ENCODE results near the gene CDC45. TPM values are rescaled to one million over a fixed set of nuclear protein-coding genes. Genes with fewer than 3 reads are reported as not detected.

Gene CDC45
- total RNA-seq, 4 donors from 2014 or later: 3.4 to 16.7 (median 9.1) TPM

DNA sequence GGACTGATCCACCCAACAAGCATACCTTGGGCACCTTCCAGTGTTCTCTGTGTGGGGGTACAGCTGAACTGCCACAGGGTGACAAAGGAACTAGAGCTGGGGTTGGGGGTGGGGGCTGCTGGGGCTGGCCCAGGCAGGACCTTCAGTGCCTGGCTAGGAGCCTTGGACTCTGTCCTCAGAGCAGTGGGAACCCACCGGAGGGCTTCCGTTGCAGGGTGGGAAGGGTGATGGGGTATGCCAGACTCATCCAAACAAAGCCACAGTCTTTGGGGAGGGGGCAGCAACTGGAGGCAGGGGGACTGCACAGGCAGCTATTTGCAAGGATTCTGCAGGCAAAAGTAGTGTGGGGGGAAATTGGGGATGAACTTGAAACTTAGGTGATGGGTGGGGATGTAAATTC, 80.2 kb downstream of the CDC45 start:
- no peak overlapping the region for H3K4me3 ChIP-seq
- TF ChIP-seq CTCF (IDR thresholded peaks at IDR 0.05) (no peak), POLR2A (IDR thresholded peaks at IDR 0.05) (no peak)
- no peaks in the 10 kb centered on the region for H3K9me3 ChIP-seq
- no peak overlapping the region for H3K27ac ChIP-seq
- peaks cover 0 to 11% (median 0%) of the 10 kb centered on the region in 4 donors for H3K27me3 ChIP-seq
- no peak for DNase-seq
- WGBS, 2 donors: 100% methylated on average over 1 of the region's 2 CpGs; no CpG with 5 or more reads in 1 of the 2 donors
- H3K36me3 ChIP-seq: no peaks in the 10 kb centered on the region
- intact Hi-C loops (cut with DNase I): no loop called here
- H3K4me1 ChIP-seq: peaks cover 0 to 8% (median 0%) of the 10 kb centered on the region in 3 donors

DNA sequence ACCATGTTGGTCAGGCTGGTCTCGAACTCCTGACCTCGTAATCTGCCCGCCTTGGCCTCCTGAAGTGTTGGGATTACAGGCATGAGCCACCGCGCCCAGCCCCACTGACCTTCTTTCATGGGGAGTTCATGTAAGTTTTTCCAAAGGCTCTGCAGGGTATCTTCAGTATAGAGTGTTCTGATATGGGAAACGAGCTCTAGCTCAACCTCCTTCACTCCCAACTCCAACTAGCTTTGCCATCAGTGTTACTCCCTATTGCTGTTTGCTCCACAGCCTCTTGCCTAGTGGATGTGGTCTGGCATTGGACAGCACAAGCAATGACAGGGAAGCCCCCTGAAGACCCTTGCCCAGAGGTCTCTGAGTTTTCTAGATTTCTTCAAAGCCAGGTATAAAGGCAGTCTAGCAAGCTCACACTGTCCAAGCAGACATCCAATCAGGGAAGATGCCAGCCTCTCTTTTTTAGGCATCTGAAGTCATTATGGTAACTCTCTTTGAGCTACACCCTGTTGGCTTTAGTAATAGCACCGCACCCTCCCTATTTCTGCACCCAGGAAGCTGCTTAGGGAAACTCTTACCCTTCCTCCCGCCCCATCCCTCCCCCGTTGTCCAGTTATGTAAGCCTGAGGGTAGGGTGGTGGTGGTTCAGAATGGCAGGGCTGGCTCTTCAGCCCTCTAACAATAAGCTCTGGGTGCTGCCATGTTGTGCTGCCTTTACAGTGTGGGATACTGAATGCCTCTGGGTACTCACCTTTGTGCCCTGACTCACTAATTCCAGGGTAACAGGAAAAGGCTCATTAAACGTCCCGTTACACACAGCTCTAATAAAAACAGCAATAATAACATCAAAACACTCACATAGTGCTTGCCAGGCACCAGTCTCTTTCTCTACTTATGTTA, 85.9 kb downstream of the CDC45 start:
- Histone ChIP-seq H3K9me3 (no peaks in the 10 kb centered on the region), H3K27me3 (peaks cover 0 to 10% (median 0%) of the 10 kb centered on the region in 4 donors), H3K4me3 (no peak overlapping the region), H3K36me3 (no peaks in the 10 kb centered on the region), H3K4me1 (peaks cover 4 to 14% (median 4%) of the 10 kb centered on the region in 3 donors), H3K27ac (peak overlapping the region in 3 of 4 donors; percentile 34 to 70 (median 63))
- intact Hi-C loops (cut with DNase I): no loop called here
- DNase-seq: no peak
- 64 to 68% methylated on average over 8 to 11 of the region's 11 CpGs for WGBS, 2 donors
- TF ChIP-seq POLR2A (IDR thresholded peaks at IDR 0.05): no peak
- no peak for TF ChIP-seq CTCF (IDR thresholded peaks at IDR 0.05)

- peaks cover 0 to 10% (median 0%) of the 10 kb centered on the region in 4 donors for H3K27me3 ChIP-seq
- H3K4me3 ChIP-seq: no peak overlapping the region
- no peaks in the 10 kb centered on the region for H3K36me3 ChIP-seq
- no peak for DNase-seq
- H3K9me3 ChIP-seq: no peaks in the 10 kb centered on the region
- peaks cover 4 to 17% (median 4%) of the 10 kb centered on the region in 3 donors for H3K4me1 ChIP-seq
- peak overlapping the region in 3 of 4 donors; percentile 38 to 80 (median 63) for H3K27ac ChIP-seq
- intact Hi-C loops (cut with DNase I): no loop called here
- 81 to 83% methylated on average over 12 to 29 of the region's 52 CpGs for WGBS, 2 donors
- TF ChIP-seq CTCF (IDR thresholded peaks at IDR 0.05): no peak
Observed at GRCh38 chr22:19566279-19567156, 86.8 kb downstream of the CDC45 start.

DNA sequence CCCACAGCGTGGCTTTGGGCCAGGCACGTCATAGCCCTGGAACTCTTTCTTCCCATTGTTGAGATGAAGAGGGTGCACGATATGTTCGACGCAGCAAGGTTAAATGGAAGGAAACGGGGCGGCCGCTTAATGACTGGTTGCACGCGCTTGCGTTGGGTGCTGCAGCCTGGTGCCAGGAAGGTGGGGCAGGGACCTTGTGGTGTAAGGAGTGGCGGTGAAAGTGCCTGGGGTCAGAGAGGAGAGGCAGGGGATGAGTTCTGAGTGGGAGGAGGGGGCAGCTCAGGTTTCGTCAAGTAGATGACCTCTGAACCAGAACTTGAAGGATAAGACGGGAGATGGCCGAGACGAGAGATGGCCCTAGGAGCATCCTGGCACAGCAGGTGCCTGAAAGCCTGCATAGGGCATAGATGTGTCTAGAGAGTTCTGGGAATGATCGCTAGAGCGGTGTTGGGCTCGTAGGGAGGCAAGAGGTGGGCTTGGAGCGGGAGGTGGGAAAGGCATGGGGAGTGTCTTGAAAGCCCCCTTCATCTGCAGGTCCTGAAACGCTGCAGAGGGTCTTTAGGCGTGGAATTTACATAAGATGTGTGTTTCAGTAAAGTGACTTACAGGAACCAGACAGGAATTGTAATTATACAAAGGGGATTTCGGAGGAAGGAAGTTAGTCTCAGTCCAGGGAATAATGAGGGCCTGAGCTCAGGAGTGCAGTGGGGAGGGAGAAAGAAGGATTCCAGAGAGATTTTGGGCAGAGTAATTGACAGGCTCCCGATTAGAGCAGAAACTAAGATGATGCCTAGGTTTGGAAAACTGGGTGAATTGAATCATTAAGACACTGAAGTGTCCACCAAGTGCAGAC, 87.7 kb downstream of the CDC45 start:
- 80 to 86% methylated on average over 24 of the region's 24 CpGs for WGBS, 2 donors
- H3K27me3 ChIP-seq: peaks cover 0 to 10% (median 0%) of the 10 kb centered on the region in 4 donors
- H3K36me3 ChIP-seq: no peaks in the 10 kb centered on the region
- no peak for DNase-seq
- TF ChIP-seq CTCF (IDR thresholded peaks at IDR 0.05) (no peak), POLR2A (IDR thresholded peaks at IDR 0.05) (no peak)
- H3K4me3 ChIP-seq: no peak overlapping the region
- H3K9me3 ChIP-seq: no peaks in the 10 kb centered on the region
- peak overlapping the region in 3 of 4 donors; percentile 38 to 80 (median 63) for H3K27ac ChIP-seq
- peaks cover 4 to 26% (median 7%) of the 10 kb centered on the region in 3 donors for H3K4me1 ChIP-seq
- intact Hi-C loops (cut with DNase I): no loop called here
